ENCODE results near the gene FGFR4. TPM values are rescaled to one million over a fixed set of nuclear protein-coding genes. Genes with fewer than 3 reads are reported as not detected.

The FGFR4 gene
- total RNA-seq, 4 donors from 2014 or later = 15.3 to 86.2 (median 22.2) TPM

GRCh38 chr5:177098120-177098469, 11.4 kb downstream of the FGFR4 start:
- Histone ChIP-seq H3K27ac (peak overlapping the region; percentile 59 to 70 (median 63)), H3K27me3 (no peaks in the 10 kb centered on the region), H3K36me3 (no peaks in the 10 kb centered on the region), H3K4me3 (no peak overlapping the region), H3K9me3 (no peaks in the 10 kb centered on the region), H3K4me1 (peaks cover 0 to 34% (median 17%) of the 10 kb centered on the region in 4 donors)
- no peak for TF ChIP-seq POLR2A (IDR thresholded peaks at IDR 0.05)
- no peak for TF ChIP-seq POLR2AphosphoS5 (IDR thresholded peaks at IDR 0.05)
- TF ChIP-seq, protein P1, sequence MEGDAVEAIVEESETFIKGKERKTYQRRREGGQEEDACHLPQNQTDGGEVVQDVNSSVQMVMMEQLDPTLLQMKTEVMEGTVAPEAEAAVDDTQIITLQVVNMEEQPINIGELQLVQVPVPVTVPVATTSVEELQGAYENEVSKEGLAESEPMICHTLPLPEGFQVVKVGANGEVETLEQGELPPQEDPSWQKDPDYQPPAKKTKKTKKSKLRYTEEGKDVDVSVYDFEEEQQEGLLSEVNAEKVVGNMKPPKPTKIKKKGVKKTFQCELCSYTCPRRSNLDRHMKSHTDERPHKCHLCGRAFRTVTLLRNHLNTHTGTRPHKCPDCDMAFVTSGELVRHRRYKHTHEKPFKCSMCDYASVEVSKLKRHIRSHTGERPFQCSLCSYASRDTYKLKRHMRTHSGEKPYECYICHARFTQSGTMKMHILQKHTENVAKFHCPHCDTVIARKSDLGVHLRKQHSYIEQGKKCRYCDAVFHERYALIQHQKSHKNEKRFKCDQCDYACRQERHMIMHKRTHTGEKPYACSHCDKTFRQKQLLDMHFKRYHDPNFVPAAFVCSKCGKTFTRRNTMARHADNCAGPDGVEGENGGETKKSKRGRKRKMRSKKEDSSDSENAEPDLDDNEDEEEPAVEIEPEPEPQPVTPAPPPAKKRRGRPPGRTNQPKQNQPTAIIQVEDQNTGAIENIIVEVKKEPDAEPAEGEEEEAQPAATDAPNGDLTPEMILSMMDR (IDR thresholded peaks at IDR 0.05) = no peak
- no peak for TF ChIP-seq EP300 (IDR thresholded peaks at IDR 0.05; ENCODE audit: low read depth)
- 83% methylated on average over 6 of the region's 6 CpGs; no CpG with 5 or more reads in 1 of the 2 donors for WGBS, 2 donors (ENCODE audit: low coverage in 1 of 2)
- in situ Hi-C loops (cut with MboI; ENCODE audit: low pct_ligation_motif_present in 1 of 4, low pct_unique_long_range_greater_than_20kb in 1 of 4, low sequenced_read_pairs in 3 of 4) = no loop called here
- intact Hi-C loops (cut with DNase I; ENCODE audit: low total_unique reads) = loop anchor here (10.0 kb wide), 1 partner anchor 1633 kb away; no protein-coding TSS in a partner anchor
- no peak for DNase-seq

GRCh38 chr5:177098470-177099141, 11.9 kb downstream of the FGFR4 start:
- no peaks in the 10 kb centered on the region for H3K36me3 ChIP-seq
- peak overlapping the region; percentile 59 to 70 (median 63) for H3K27ac ChIP-seq
- WGBS, 2 donors (ENCODE audit: low coverage in 1 of 2) = 54% methylated on average over 16 of the region's 18 CpGs; no CpG with 5 or more reads in 1 of the 2 donors
- in situ Hi-C loops (cut with MboI; ENCODE audit: low pct_ligation_motif_present in 1 of 4, low pct_unique_long_range_greater_than_20kb in 1 of 4, low sequenced_read_pairs in 3 of 4) (no loop called here), intact Hi-C loops (cut with DNase I; ENCODE audit: low total_unique reads) (loop anchor here (10.0 kb wide), 1 partner anchor 1634 kb away; no protein-coding TSS in a partner anchor)
- no peak for DNase-seq
- H3K9me3 ChIP-seq = no peaks in the 10 kb centered on the region
- TF ChIP-seq, protein P1 (IDR thresholded peaks at IDR 0.05) = no peak
- TF ChIP-seq POLR2A (IDR thresholded peaks at IDR 0.05) (no peak), POLR2AphosphoS5 (IDR thresholded peaks at IDR 0.05) (peak in 2 of 3 donors; percentile 12 to 20), EP300 (IDR thresholded peaks at IDR 0.05; ENCODE audit: low read depth) (no peak)
- H3K4me3 ChIP-seq = no peak overlapping the region
- no peaks in the 10 kb centered on the region for H3K27me3 ChIP-seq
- peaks cover 0 to 34% (median 17%) of the 10 kb centered on the region in 4 donors for H3K4me1 ChIP-seq

- no peak overlapping the region for H3K4me3 ChIP-seq
- in situ Hi-C loops (cut with MboI; ENCODE audit: low pct_ligation_motif_present in 1 of 4, low pct_unique_long_range_greater_than_20kb in 1 of 4, low sequenced_read_pairs in 3 of 4) = loop anchor here in 1 of 4 donors (25.0 kb wide), 1 partner anchor 188 kb away; no protein-coding TSS in a partner anchor
- TF ChIP-seq EP300 (IDR thresholded peaks at IDR 0.05; ENCODE audit: low read depth) (no peak), POLR2A (IDR thresholded peaks at IDR 0.05) (no peak), POLR2AphosphoS5 (IDR thresholded peaks at IDR 0.05) (no peak)
- TF ChIP-seq, protein P1 (IDR thresholded peaks at IDR 0.05) = peak in 2 of 5 experiments; percentile 2 to 27
- peak; percentile 41 for DNase-seq
- H3K27ac ChIP-seq = peak overlapping the region; percentile 59 to 70 (median 63)
- H3K36me3 ChIP-seq = no peaks in the 10 kb centered on the region
- WGBS, 2 donors (ENCODE audit: low coverage in 1 of 2) = 40 to 47% methylated on average over 6 to 13 of the region's 13 CpGs
- H3K4me1 ChIP-seq = peaks cover 0 to 34% (median 17%) of the 10 kb centered on the region in 4 donors
- H3K9me3 ChIP-seq = no peaks in the 10 kb centered on the region
- H3K27me3 ChIP-seq = no peaks in the 10 kb centered on the region
- intact Hi-C loops (cut with DNase I; ENCODE audit: low total_unique reads) = loop anchor here (10.0 kb wide), 1 partner anchor 1635 kb away; no protein-coding TSS in a partner anchor
Observed at GRCh38 chr5:177099422-177100093, 12.8 kb downstream of the FGFR4 start.

GRCh38 chr5:177100714-177101121, 14.0 kb downstream of the FGFR4 start:
- no peak overlapping the region for H3K4me3 ChIP-seq
- no peaks in the 10 kb centered on the region for H3K9me3 ChIP-seq
- DNase-seq = no peak
- H3K36me3 ChIP-seq = no peaks in the 10 kb centered on the region
- TF ChIP-seq EP300 (IDR thresholded peaks at IDR 0.05; ENCODE audit: low read depth) (no peak), POLR2AphosphoS5 (IDR thresholded peaks at IDR 0.05) (no peak), POLR2A (IDR thresholded peaks at IDR 0.05) (no peak)
- TF ChIP-seq, protein P1 (IDR thresholded peaks at IDR 0.05) = no peak
- no peaks in the 10 kb centered on the region for H3K27me3 ChIP-seq
- H3K27ac ChIP-seq = no peak overlapping the region
- H3K4me1 ChIP-seq = peaks cover 0 to 26% (median 13%) of the 10 kb centered on the region in 4 donors
- 42% methylated on average over 6 of the region's 6 CpGs; no CpG with 5 or more reads in 1 of the 2 donors for WGBS, 2 donors (ENCODE audit: low coverage in 1 of 2)
- in situ Hi-C loops (cut with MboI; ENCODE audit: low pct_ligation_motif_present in 1 of 4, low pct_unique_long_range_greater_than_20kb in 1 of 4, low sequenced_read_pairs in 3 of 4) (loop anchor here in 1 of 4 donors (25.0 kb wide), 1 partner anchor 187 kb away; no protein-coding TSS in a partner anchor), intact Hi-C loops (cut with DNase I; ENCODE audit: low total_unique reads) (no loop called here)

Measured in transverse colon (tissue), 4 donors.